OCI-LY7 (cell line): Measurements from ENCODE around the gene MCM3. TPM values are rescaled to one million over a fixed set of nuclear protein-coding genes. Genes with fewer than 3 reads are reported as not detected.

Experiments used
- BruUV-seq: library from RNA; stranded (reverse); fragments of 400-500 nt; replicated peaks from 2 replicates; lab custom pipeline; 2021; lab: Mats Ljungman, UMichigan
- CTCF ChIA-PET: fragments of 300-600 bp; sonication (Branson Sonifier 250); formaldehyde crosslinking; loops from one replicate; lab custom pipeline; 2022; ENCODE audit warnings: antibody characterized with exemption; ENCODE audit not compliant: unreplicated experiment; lab: Charles Lee
- POLR2A ChIA-PET: fragments of 300-600 bp; sonication (Branson Sonifier 250); formaldehyde crosslinking; loops from one replicate; lab custom pipeline; 2022; ENCODE audit warnings: antibody characterized with exemption; lab: Charles Lee
- DNase-seq: peaks from one replicate; pipeline ENCODE4 v3.0.0-alpha.2; 2015; ENCODE audit warnings: low spot score
- H2AFZ ChIP-seq: fragments of 200-600 bp; sonication (generic), shearing (Covaris generic); 2 replicates; pipeline ENCODE4 v1.6.1; 2014; ENCODE audit warnings: mild to moderate bottlenecking, antibody characterized with exemption, low read length, moderate library complexity
- H3K27ac ChIP-seq: fragments of 200-600 bp; sonication (generic); 2 replicates; pipeline ENCODE4 v1.5.1; 2014; ENCODE audit warnings: mixed run types, low read depth, mild to moderate bottlenecking, moderate library complexity, low read length, inconsistent platforms; ENCODE audit not compliant: poor library complexity, severe bottlenecking
- H3K36me3 ChIP-seq: fragments of 200-600 bp; sonication (generic); 2 replicates; pipeline ENCODE4 v1.6.1; 2014; ENCODE audit warnings: mild to moderate bottlenecking, antibody characterized with exemption, low read length, moderate library complexity, mixed read lengths; ENCODE audit not compliant: insufficient read depth
- H3K4me1 ChIP-seq: fragments of 200-600 bp; sonication (generic); 2 replicates; pipeline ENCODE4 v1.5.1; 2014; ENCODE audit warnings: mild to moderate bottlenecking, low read length; ENCODE audit not compliant: insufficient read depth, poor library complexity, severe bottlenecking
- H3K4me2 ChIP-seq: fragments of 200-600 bp; sonication (generic); 2 replicates; pipeline ENCODE4 v1.6.1; 2014; ENCODE audit warnings: mild to moderate bottlenecking, low read length
- H3K4me3 ChIP-seq: fragments of 200-600 bp; sonication (generic); 2 replicates; pipeline ENCODE4 v1.5.1; 2014; ENCODE audit warnings: mild to moderate bottlenecking, low read depth, low read length; ENCODE audit not compliant: poor library complexity, severe bottlenecking
- H3K79me2 ChIP-seq: fragments of 200-600 bp; sonication (generic); 2 replicates; pipeline ENCODE4 v1.6.1; 2016; ENCODE audit warnings: low read depth, mild to moderate bottlenecking, low read length, moderate library complexity, mixed read lengths; ENCODE audit not compliant: insufficient read depth
- H3K9me2 ChIP-seq: fragments of 200-600 bp; sonication (generic); 2 replicates; pipeline ENCODE4 v1.6.1; 2016; ENCODE audit warnings: mild to moderate bottlenecking, low read length, mixed read lengths; ENCODE audit not compliant: insufficient read depth
- H3K9me3 ChIP-seq: fragments of 200-600 bp; sonication (generic); 2 replicates; pipeline ENCODE4 v1.6.1; 2014; ENCODE audit warnings: mild to moderate bottlenecking, mixed run types, low read length, mixed read lengths
- H4K20me1 ChIP-seq: fragments of 200-600 bp; sonication (generic); 2 replicates; pipeline ENCODE4 v1.6.1; 2014; ENCODE audit warnings: mild to moderate bottlenecking, antibody characterized with exemption, low read length, moderate library complexity, mixed read lengths; ENCODE audit not compliant: insufficient read depth
- EZH2phosphoT487 ChIP-seq: fragments of 200-600 bp; sonication (generic); IDR thresholded peaks from 2 replicates; pipeline ENCODE4 v1.6.1; 2018; ENCODE audit warnings: low read depth, borderline replicate concordance, mild to moderate bottlenecking, mixed run types, antibody characterized with exemption, low read length, moderate library complexity, mixed read lengths
- intact Hi-C: fragments of 100-400 bp; cut with micrococcal nuclease; formaldehyde crosslinking; loops from one replicate; pipeline ENCODE4 v1.10.0; 2022; ENCODE audit not compliant: unreplicated experiment
- total RNA-seq, 2 experiments: library from RNA; depleted of rRNA in 1 of 2; stranded (reverse); fragments of >200 nt in 1 of 2; shearing (Covaris generic) in 1 of 2; gene quantifications; 2 replicates each; pipeline ENCODE4 v1.2.3, GENCODE V29; 2014 to 2022
- TF ChIP-seq, protein P1 (sequence below): fragments of 200-600 bp; sonication (generic); conservative IDR thresholded peaks from 2 replicates; pipeline ENCODE4 v1.5.1; 2014; ENCODE audit warnings: mild to moderate bottlenecking, antibody characterized with exemption, low read length, moderate library complexity, mixed read lengths

The MCM3 gene
- total RNA-seq, 2 experiments from 2014 or later = 272 to 295 TPM

DNA sequence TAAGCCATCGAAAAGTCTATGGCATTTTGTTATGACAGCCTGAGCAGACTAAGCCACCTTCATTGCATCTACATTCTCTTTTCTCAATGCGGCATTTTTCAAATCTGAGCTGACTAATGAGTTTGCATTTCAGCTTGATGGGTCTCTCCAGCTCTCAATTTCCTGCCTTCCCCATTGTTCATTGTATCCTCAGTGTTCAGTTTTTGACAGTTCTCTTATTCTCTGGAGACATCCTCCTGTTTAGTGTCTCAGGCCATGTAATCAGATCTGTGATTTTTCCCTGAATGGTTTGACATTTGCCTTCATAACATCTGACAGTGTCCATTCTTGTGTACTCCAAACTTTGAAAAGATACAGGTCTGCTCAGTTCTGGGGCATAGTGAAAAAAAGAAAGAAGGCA is 27.9 kb upstream of the MCM3 start:
- ChIA-PET POLR2A (interaction anchor here (1.1 to 10.3 kb wide), 4 partner anchors 10 to 49 kb away, joined by 3 to 122 read pairs (median 4); partner anchors contain the start of genes MCM3 and PAQR8), CTCF (interaction anchor here (1.0 kb wide), 1 partner anchor 40 kb away, joined by 3 read pairs; no protein-coding TSS in a partner anchor)
- peaks cover 3% of the 10 kb centered on the region; the same call in 1 of the 2 replicates for H3K79me2 ChIP-seq
- H3K4me2 ChIP-seq = no peak overlapping the region
- no peaks in the 10 kb centered on the region for H3K9me3 ChIP-seq
- no peaks in the 10 kb centered on the region for H4K20me1 ChIP-seq
- no peak overlapping the region for H3K27ac ChIP-seq
- peaks cover 25% of the 10 kb centered on the region for H3K4me1 ChIP-seq
- TF ChIP-seq, protein P1, sequence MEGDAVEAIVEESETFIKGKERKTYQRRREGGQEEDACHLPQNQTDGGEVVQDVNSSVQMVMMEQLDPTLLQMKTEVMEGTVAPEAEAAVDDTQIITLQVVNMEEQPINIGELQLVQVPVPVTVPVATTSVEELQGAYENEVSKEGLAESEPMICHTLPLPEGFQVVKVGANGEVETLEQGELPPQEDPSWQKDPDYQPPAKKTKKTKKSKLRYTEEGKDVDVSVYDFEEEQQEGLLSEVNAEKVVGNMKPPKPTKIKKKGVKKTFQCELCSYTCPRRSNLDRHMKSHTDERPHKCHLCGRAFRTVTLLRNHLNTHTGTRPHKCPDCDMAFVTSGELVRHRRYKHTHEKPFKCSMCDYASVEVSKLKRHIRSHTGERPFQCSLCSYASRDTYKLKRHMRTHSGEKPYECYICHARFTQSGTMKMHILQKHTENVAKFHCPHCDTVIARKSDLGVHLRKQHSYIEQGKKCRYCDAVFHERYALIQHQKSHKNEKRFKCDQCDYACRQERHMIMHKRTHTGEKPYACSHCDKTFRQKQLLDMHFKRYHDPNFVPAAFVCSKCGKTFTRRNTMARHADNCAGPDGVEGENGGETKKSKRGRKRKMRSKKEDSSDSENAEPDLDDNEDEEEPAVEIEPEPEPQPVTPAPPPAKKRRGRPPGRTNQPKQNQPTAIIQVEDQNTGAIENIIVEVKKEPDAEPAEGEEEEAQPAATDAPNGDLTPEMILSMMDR = no peak
- no peak for TF ChIP-seq EZH2phosphoT487
- H3K4me3 ChIP-seq = no peak overlapping the region
- H3K9me2 ChIP-seq = no peaks in the 10 kb centered on the region; the same call in 1 of the 2 replicates
- no peak for DNase-seq
- intact Hi-C loops = no loop called here
- BruUV-seq = no TSS peak
- peak overlapping the region; percentile 17; the same call in 1 of the 2 replicates for H2AFZ ChIP-seq
- H3K36me3 ChIP-seq = no peaks in the 10 kb centered on the region

GRCh38 chr6:52310932-52311331 is 26.4 kb upstream of the MCM3 start:
- no TSS peak for BruUV-seq
- TF ChIP-seq EZH2phosphoT487 = no peak
- TF ChIP-seq, protein P1 = no peak
- no peak for DNase-seq
- Histone ChIP-seq H3K9me2 (no peaks in the 10 kb centered on the region; the same call in 1 of the 2 replicates), H2AFZ (no peak overlapping the region), H4K20me1 (no peaks in the 10 kb centered on the region), H3K9me3 (no peaks in the 10 kb centered on the region), H3K4me3 (no peak overlapping the region), H3K4me1 (peaks cover 37% of the 10 kb centered on the region), H3K79me2 (peaks cover 11% of the 10 kb centered on the region; the same call in 1 of the 2 replicates), H3K4me2 (no peak overlapping the region), H3K36me3 (no peaks in the 10 kb centered on the region), H3K27ac (no peak overlapping the region)
- ChIA-PET CTCF (interaction anchor here (0.8 kb wide), 1 partner anchor 23 kb away, joined by 3 read pairs; no protein-coding TSS in a partner anchor), POLR2A (interaction anchor here (0.7 to 10.3 kb wide), 3 partner anchors 25 to 179 kb away, joined by 3 to 122 read pairs (median 5); partner anchors contain the start of genes MCM3 and PAQR8)
- intact Hi-C loops = no loop called here

DNA sequence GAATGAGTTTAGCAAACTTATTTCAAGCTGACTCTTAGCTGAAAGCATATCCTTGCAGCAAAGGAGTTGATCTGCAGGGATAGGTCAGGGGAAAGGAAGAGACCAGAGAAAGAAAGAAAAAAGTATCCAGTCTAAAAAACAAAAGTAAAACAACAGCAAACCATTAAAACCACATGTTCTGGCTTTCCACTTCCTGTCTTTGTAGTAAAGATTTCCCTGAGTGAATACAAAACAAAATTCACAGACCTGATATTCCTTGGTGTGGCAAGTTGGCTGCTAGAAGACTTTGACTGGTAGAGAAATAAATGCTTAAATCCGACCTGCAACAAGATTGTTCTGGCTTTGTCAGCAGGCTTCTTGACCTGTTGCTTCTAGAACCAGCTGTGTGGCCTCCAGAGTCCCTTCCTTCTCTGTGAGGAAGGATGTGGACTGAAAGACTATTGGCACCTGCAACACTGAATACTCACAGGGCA is 23.4 kb upstream of the MCM3 start:
- peak; percentile 74 for DNase-seq
- Histone ChIP-seq H3K4me2 (peak overlapping the region; percentile 91), H3K9me3 (no peaks in the 10 kb centered on the region), H3K4me3 (peak overlapping the region; percentile 66), H3K79me2 (peaks cover 33% of the 10 kb centered on the region; the same call in 1 of the 2 replicates), H3K27ac (peak overlapping the region; percentile 98), H2AFZ (peak overlapping the region; percentile 74), H3K36me3 (no peaks in the 10 kb centered on the region), H3K4me1 (peaks cover 62% of the 10 kb centered on the region), H3K9me2 (no peaks in the 10 kb centered on the region), H4K20me1 (no peaks in the 10 kb centered on the region)
- intact Hi-C loops = loop anchor here (5.0 kb wide), 1 partner anchor 89 kb away; no protein-coding TSS in a partner anchor
- TSS peak; percentile 87 for BruUV-seq
- ChIA-PET POLR2A (interaction anchor here (0.6 to 10.3 kb wide), 20 partner anchors 8 to 866 kb away, joined by 3 to 122 read pairs (median 4); partner anchors contain the start of genes MCM3 and PAQR8), CTCF (interaction anchor here (0.7 to 3.8 kb wide), 3 partner anchors 22 to 380 kb away, joined by 3 to 16 read pairs (median 9); partner anchors contain the start of gene MCM3)
- TF ChIP-seq, protein P1 = no peak
- TF ChIP-seq EZH2phosphoT487 = no peak
